Peyer's patch (tissue), 4 donors: Measurements from ENCODE around the gene PLA2G6. TPM values are rescaled to one million over a fixed set of nuclear protein-coding genes. Genes with fewer than 3 reads are reported as not detected.
"Not testable (repeated sequence)": the region's sequence is repeated elsewhere in the genome, so short reads cannot be mapped to it uniquely, and the experiment has no call there.

Experiments used
- DNase-seq, 3 donors: peaks; one replicate each; pipeline ENCODE4 v3.0.0-alpha.2; 2017 to 2019
- H3K27ac ChIP-seq, 4 donors: fragments of 200-600 bp; sonication (generic); one replicate each; pipeline ENCODE4 v1.5.1; 2016 to 2019
- H3K27me3 ChIP-seq, 2 donors: fragments of 200-600 bp; sonication (generic); one replicate each; pipeline ENCODE4 v1.5.1; 2019
- H3K36me3 ChIP-seq, 3 donors: fragments of 200-600 bp; sonication (generic); one replicate each; pipeline ENCODE4 v1.5.1; 2016 to 2019
- H3K4me1 ChIP-seq, 4 donors: fragments of 200-600 bp; sonication (generic); one replicate each; pipeline ENCODE4 v1.5.1; 2016 to 2019
- H3K4me3 ChIP-seq, 4 donors: fragments of 200-600 bp; sonication (generic); 1 replicate in 3 of 4; 2 replicates in 1 of 4; pipeline ENCODE4 v1.5.1; 2016 to 2019; ENCODE audit warnings: mild to moderate bottlenecking in 1 of 4
- H3K9me3 ChIP-seq, 4 donors: fragments of 200-600 bp; sonication (generic); one replicate each; pipeline ENCODE4 v1.5.1; 2016 to 2019; ENCODE audit warnings: mild to moderate bottlenecking in 1 of 4
- POLR2A ChIP-seq, 2 donors: fragments of 450-650 bp; IDR thresholded peaks; one replicate each; pipeline ENCODE4 v1.5.1; 2017; ENCODE audit warnings: antibody characterized with exemption in 2 of 2, mild to moderate bottlenecking in 2 of 2, moderate library complexity in 2 of 2
- total RNA-seq, 4 donors: library from RNA; depleted of rRNA; stranded (reverse); fragments of >200 nt; gene quantifications; one replicate each; pipeline ENCODE4 v1.1.0, GENCODE V29; 2016
- TF ChIP-seq, protein P1 (sequence below), 6 experiments: fragments of 450-650 bp in 4 of 6; fragments of 200-600 bp in 2 of 6; sonication (generic) in 1 of 6; IDR thresholded peaks; one replicate each; pipeline ENCODE4 v1.5.1; 2017 to 2019; ENCODE audit warnings: antibody characterized with exemption in 6 of 6, mild to moderate bottlenecking in 3 of 6, moderate library complexity in 1 of 6

Gene PLA2G6
- total RNA-seq, 4 donors from 2014 or later: 19.3 to 102 (median 60.6) TPM

GRCh38 chr22:38163844-38164550 lies 17.6 kb downstream of the PLA2G6 start:
- DNase-seq: peak in 1 of 3 donors; percentile 50
- Histone ChIP-seq H3K4me1 (peaks cover 0 to 32% (median 4%) of the 10 kb centered on the region in 4 donors), H3K4me3 (no peak overlapping the region), H3K36me3 (peaks cover 0 to 12% (median 0%) of the 10 kb centered on the region in 3 donors), H3K9me3 (no peaks in the 10 kb centered on the region), H3K27me3 (no peaks in the 10 kb centered on the region), H3K27ac (peak overlapping the region in 2 of 4 donors; percentile 22 to 66)
- TF ChIP-seq, protein P1, sequence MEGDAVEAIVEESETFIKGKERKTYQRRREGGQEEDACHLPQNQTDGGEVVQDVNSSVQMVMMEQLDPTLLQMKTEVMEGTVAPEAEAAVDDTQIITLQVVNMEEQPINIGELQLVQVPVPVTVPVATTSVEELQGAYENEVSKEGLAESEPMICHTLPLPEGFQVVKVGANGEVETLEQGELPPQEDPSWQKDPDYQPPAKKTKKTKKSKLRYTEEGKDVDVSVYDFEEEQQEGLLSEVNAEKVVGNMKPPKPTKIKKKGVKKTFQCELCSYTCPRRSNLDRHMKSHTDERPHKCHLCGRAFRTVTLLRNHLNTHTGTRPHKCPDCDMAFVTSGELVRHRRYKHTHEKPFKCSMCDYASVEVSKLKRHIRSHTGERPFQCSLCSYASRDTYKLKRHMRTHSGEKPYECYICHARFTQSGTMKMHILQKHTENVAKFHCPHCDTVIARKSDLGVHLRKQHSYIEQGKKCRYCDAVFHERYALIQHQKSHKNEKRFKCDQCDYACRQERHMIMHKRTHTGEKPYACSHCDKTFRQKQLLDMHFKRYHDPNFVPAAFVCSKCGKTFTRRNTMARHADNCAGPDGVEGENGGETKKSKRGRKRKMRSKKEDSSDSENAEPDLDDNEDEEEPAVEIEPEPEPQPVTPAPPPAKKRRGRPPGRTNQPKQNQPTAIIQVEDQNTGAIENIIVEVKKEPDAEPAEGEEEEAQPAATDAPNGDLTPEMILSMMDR (IDR thresholded peaks at IDR 0.05): no peak
- no peak for TF ChIP-seq POLR2A (IDR thresholded peaks at IDR 0.05)

GRCh38 chr22:38162881-38163843 lies 18.5 kb downstream of the PLA2G6 start:
- peak in 1 of 3 donors; percentile 33 for DNase-seq
- Histone ChIP-seq H3K4me3 (no peak overlapping the region), H3K4me1 (peaks cover 0 to 32% (median 4%) of the 10 kb centered on the region in 4 donors), H3K9me3 (no peaks in the 10 kb centered on the region), H3K36me3 (peaks cover 0 to 9% (median 0%) of the 10 kb centered on the region in 3 donors), H3K27ac (peak overlapping the region in 2 of 4 donors; percentile 22 to 49), H3K27me3 (no peaks in the 10 kb centered on the region)
- TF ChIP-seq, protein P1 (IDR thresholded peaks at IDR 0.05): no peak
- no peak for TF ChIP-seq POLR2A (IDR thresholded peaks at IDR 0.05)

DNA sequence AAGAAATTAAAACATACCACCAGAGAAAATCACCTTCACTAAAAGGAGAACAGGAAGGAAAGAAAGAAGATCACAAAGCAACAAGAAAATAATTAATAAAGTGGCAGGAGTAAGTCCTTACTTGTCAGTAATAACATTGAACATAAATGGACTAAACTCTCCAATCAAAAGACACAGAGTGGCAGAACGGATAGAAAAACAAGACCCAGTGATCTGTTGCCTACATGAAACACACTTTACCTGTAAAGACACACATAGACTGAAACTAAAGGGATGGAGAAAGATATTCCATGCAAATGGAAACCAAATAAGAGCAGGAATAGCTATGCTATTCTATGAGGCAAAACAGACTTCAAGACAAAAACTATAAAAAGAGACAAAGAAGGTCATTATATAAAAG lies 25.9 kb downstream of the PLA2G6 start:
- DNase-seq: no peak
- no peaks in the 10 kb centered on the region for H3K36me3 ChIP-seq
- H3K27ac ChIP-seq: no peak overlapping the region
- H3K4me3 ChIP-seq: no peak overlapping the region
- H3K9me3 ChIP-seq: no peaks in the 10 kb centered on the region
- H3K27me3 ChIP-seq: no peaks in the 10 kb centered on the region
- TF ChIP-seq POLR2A (IDR thresholded peaks at IDR 0.05): no peak
- TF ChIP-seq, protein P1 (IDR thresholded peaks at IDR 0.05): no peak
- H3K4me1 ChIP-seq: peaks cover 0 to 8% (median 0%) of the 10 kb centered on the region in 4 donors

- not testable (repeated sequence) for H3K36me3 ChIP-seq, H3K4me1 ChIP-seq, H3K9me3 ChIP-seq, H3K4me3 ChIP-seq, H3K27me3 ChIP-seq, DNase-seq
- peak overlapping the region in 1 of 4 donors; percentile 29 for H3K27ac ChIP-seq
These were observed 27.1 kb downstream of the PLA2G6 start for GRCh38 chr22:38154563-38154915.

DNA sequence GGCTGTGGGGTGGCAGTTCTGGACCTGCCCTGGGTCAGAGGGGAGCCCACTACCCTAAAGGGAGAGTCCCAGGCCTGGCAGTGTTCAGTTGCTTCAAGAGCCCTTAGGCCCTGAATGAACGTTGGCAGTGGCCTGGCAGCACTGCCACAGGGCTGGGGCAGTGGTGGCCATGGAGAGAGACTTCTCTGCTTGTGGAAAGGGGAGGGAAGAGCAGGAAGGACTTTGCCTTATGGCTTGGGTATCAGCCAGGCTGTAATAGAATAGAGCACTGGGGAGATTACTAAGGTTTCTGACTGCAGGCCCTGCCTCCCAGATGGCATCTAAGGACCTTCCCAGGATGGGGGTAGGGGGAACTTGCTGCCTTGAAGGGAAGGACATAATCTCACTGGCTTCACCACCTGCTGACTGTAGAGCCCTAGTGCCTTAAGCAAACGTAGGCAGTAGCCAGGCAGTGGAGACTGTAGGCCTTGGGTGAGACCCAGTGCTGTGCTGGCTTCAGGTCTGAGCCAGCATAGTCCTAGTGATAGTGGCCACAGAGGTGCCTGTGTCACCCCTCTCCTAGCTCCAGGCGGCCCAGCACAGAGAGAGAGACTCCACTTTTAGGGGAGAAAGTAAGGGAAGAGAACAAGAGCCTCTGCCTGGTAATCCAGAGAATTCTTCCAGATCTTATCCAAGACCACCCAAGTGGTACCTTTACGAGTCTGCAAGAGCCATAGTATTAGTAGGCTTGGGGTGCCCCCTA lies 27.6 kb downstream of the PLA2G6 start:
- Histone ChIP-seq H3K4me3 (no peak overlapping the region), H3K27ac (peak overlapping the region in 3 of 4 donors; percentile 29 to 70 (median 34)), H3K4me1 (peaks cover 0 to 8% (median 0%) of the 10 kb centered on the region in 4 donors), H3K9me3 (no peaks in the 10 kb centered on the region), H3K36me3 (no peaks in the 10 kb centered on the region), H3K27me3 (no peaks in the 10 kb centered on the region)
- DNase-seq: peak in 2 of 3 donors; percentile 62
- no peak for TF ChIP-seq POLR2A (IDR thresholded peaks at IDR 0.05)
- TF ChIP-seq, protein P1 (IDR thresholded peaks at IDR 0.05): peak in 2 of 6 experiments; percentile 3 to 14
